ENCODE data around the gene SOCS1.

GRCh38 chr16:11299865-11300559 lies 44.0 kb upstream of the SOCS1 start:
- TF ChIP-seq CTCF (IDR thresholded peaks at IDR 0.05), result no peak
- no peak for TF ChIP-seq POLR2AphosphoS5 (IDR thresholded peaks at IDR 0.05)
- no peak for TF ChIP-seq POLR2A (IDR thresholded peaks at IDR 0.05; ENCODE audit: low read depth)
- no peak for TF ChIP-seq EP300 (IDR thresholded peaks at IDR 0.05)
